K562 (cell line): ENCODE measurements around the gene CCDC88A. TPM values are rescaled to one million over a fixed set of nuclear protein-coding genes. Genes with fewer than 3 reads are reported as not detected.

Experiments used
- CEBPG ChIP-seq, 3 experiments: fragments of 200-800 bp in 1 of 3; sonication (Bioruptor generic) in 1 of 3; sonication (generic) in 1 of 3; formaldehyde crosslinking in 1 of 3; IDR thresholded peaks in 2 of 3; conservative IDR thresholded peaks in 1 of 3; 2 replicates each; pipeline versions ENCODE4 v1.6.1 to v1.8.0; 2016 to 2022; ENCODE audit warnings: missing compliant biosample characterization in 2 of 3, missing genetic modification characterization in 2 of 3, mild to moderate bottlenecking in 1 of 3, missing genetic modification reagents in 1 of 3
- FOXK1 ChIP-seq: sonication (generic); formaldehyde crosslinking; IDR thresholded peaks from 2 replicates; pipeline ENCODE4 v1.8.0; 2022; ENCODE audit warnings: missing genetic modification reagents, mild to moderate bottlenecking, borderline replicate concordance
- HDAC3 ChIP-seq: fragments of 450-650 bp; IDR thresholded peaks from 2 replicates; pipeline ENCODE4 v1.6.1; 2018; ENCODE audit warnings: borderline replicate concordance, mild to moderate bottlenecking, moderate library complexity; ENCODE audit not compliant: partially characterized antibody
- HDAC8 ChIP-seq: fragments of 450-650 bp; IDR thresholded peaks from 2 replicates; pipeline ENCODE4 v1.6.1; 2016; ENCODE audit warnings: mild to moderate bottlenecking, missing genetic modification characterization, moderate library complexity, missing compliant biosample characterization
- HMBOX1 ChIP-seq: sonication (generic); IDR thresholded peaks from 2 replicates; pipeline ENCODE4 v1.6.1; 2016
- PRDM10 ChIP-seq: fragments of 450-650 bp; IDR thresholded peaks from 2 replicates; pipeline ENCODE4 v1.6.1; 2018; ENCODE audit not compliant: partially characterized antibody
- PTBP1 ChIP-seq: fragments of 200-400 bp; formaldehyde crosslinking; IDR thresholded peaks from 2 replicates; pipeline ENCODE4 v1.6.1; 2017; ENCODE audit warnings: low read depth, low read length
- PTTG1 ChIP-seq: fragments of 450-650 bp; IDR thresholded peaks from 2 replicates; pipeline ENCODE4 v1.6.1; 2016; ENCODE audit warnings: low read depth, mild to moderate bottlenecking, missing genetic modification characterization, missing compliant biosample characterization
- SETDB1 ChIP-seq: IDR thresholded peaks from one replicate; pipeline ENCODE4 v1.6.1; 2012; ENCODE audit warnings: low read length, control low read depth, inconsistent platforms
- SIN3A ChIP-seq, 2 experiments: fragments of 150-350 bp in 1 of 2; IDR thresholded peaks; 2 replicates each; pipeline ENCODE4 v1.6.1; 2011 to 2016; ENCODE audit warnings: borderline replicate concordance in 2 of 2, low read depth in 2 of 2, low read length in 2 of 2, mild to moderate bottlenecking in 2 of 2, moderate library complexity in 2 of 2; ENCODE audit not compliant: control insufficient read depth in 1 of 2
- SMAD2 ChIP-seq: fragments of 150-350 bp; IDR thresholded peaks from 2 replicates; pipeline ENCODE4 v1.6.1; 2014; ENCODE audit warnings: low read depth, mild to moderate bottlenecking, low read length
- SUPT5H ChIP-seq: fragments of 450-650 bp; IDR thresholded peaks from 2 replicates; pipeline ENCODE4 v1.6.1; 2016
- TAL1 ChIP-seq: fragments of 450-650 bp; IDR thresholded peaks from 2 replicates; pipeline ENCODE4 v1.6.1; 2016; ENCODE audit warnings: mild to moderate bottlenecking
- TFAP4 ChIP-seq: sonication (generic); formaldehyde crosslinking; IDR thresholded peaks from 2 replicates; pipeline ENCODE4 v1.8.0; 2022; ENCODE audit warnings: missing genetic modification reagents, mild to moderate bottlenecking, moderate library complexity, borderline replicate concordance
- WHSC1 ChIP-seq: IDR thresholded peaks from one replicate; pipeline ENCODE4 v1.6.1; 2012; ENCODE audit warnings: low read length, control low read depth, inconsistent platforms
- ZBTB34 ChIP-seq: fragments of 250-450 bp; sonication (Bioruptor Pico); IDR thresholded peaks from 2 replicates; pipeline ENCODE4 v1.8.0; 2021; ENCODE audit warnings: mild to moderate bottlenecking, moderate library complexity
- ZNF384 ChIP-seq: IDR thresholded peaks from 2 replicates; pipeline ENCODE4 v1.6.1; 2012; ENCODE audit warnings: low read depth, low read length, improper control_type of control experiment
- ZNF780A ChIP-seq: fragments of 250-450 bp; sonication (Bioruptor Pico); IDR thresholded peaks from 2 replicates; pipeline ENCODE4 v1.5.0; 2021; ENCODE audit warnings: mild to moderate bottlenecking
- ZNF830 ChIP-seq: fragments of 250-450 bp; sonication (Bioruptor Pico); IDR thresholded peaks from 2 replicates; pipeline ENCODE4 v1.5.0; 2021; ENCODE audit warnings: mild to moderate bottlenecking
- polyA plus RNA-seq, 8 experiments: library from polyadenylated mRNA; depleted of rRNA in 4 of 8; stranded (reverse) in 5 of 8; unstranded in 3 of 8; fragments of >200 nt; fragmentation: Nextera tagmentation in 2 of 8; fragmentation: Illumina TruSeq in 1 of 8; extraction: Ambion mirVana in 2 of 8; extraction: Trizol in 1 of 8; gene quantifications; 2 replicates each; pipeline versions ENCODE4 v1.2.1 to v1.2.3, GENCODE V29; 2011 to 2014; ENCODE audit warnings: inconsistent platforms in 1 of 8, missing spikeins in 1 of 8
- total RNA-seq, 7 experiments: library from RNA; depleted of rRNA in 6 of 7; stranded (reverse); fragments of >200 nt in 6 of 7; fragmentation: Illumina TruSeq in 2 of 7; extraction: Trizol in 2 of 7; gene quantifications; 2 replicates each; pipeline versions ENCODE4 v1.2.1 to v1.2.3, GENCODE V29; 2011 to 2021; ENCODE audit warnings: low replicate concordance in 1 of 7

The CCDC88A gene
- total and polyA plus RNA-seq, 9 of the 15 experiments (the other 6 are each of a cell fraction or from before 2014, with no cell fraction given), result 29.3 to 102 (median 55.6) TPM

GRCh38 chr2:55419679-55420438, at the start of gene CCDC88A (continued):
- TF ChIP-seq PRDM10 (peak; percentile 75), SIN3A (IDR thresholded peaks at IDR 0.05; ENCODE audit: borderline replicate concordance in 2 of 2, control insufficient read depth in 1 of 2, low read depth in 2 of 2, low read length in 2 of 2) (peak in 1 of 2 experiments; percentile 59; a peak in 3 of 4 replicates), SUPT5H (peak; percentile 94), WHSC1 (no peak), PTTG1 (tag) (no peak), ZNF830 (CRISPR knock-in tag) (0 out of 2 replicates have a peak, but pooled peaks have one; percentile 82), FOXK1 (CRISPR knock-in tag) (no peak), ZNF384 (peak; percentile 39; the same call in 1 of the 2 replicates), HMBOX1 (no peak), ZNF780A (no peak), TFAP4 (CRISPR knock-in tag) (peak; percentile 96), SETDB1 (no peak), CEBPG (CRISPR knock-in tag; IDR thresholded peaks at IDR 0.05) (no peak), CEBPG (tag; conservative IDR thresholded peaks at IDR 0.05 in 1 of 2, IDR thresholded peaks at IDR 0.05 in 1 of 2) (no peak), PTBP1 (no peak), TAL1 (no peak), HDAC8 (tag) (peak; percentile 81; the same call in 1 of the 2 replicates), HDAC3 (no peak), SMAD2 (no peak), ZBTB34 (CRISPR knock-in tag) (no peak)
